HL-60 (cell line): ENCODE data around the gene DOCK6.
A peak's percentile ranks its signal among the peaks of the same experiment; 100 is the strongest.

Experiments used
- DNase-seq, 2 experiments: peaks; one replicate each; pipeline ENCODE4 v3.0.0-alpha.2; 2010 to 2020; ENCODE audit warnings: low read depth in 1 of 2, low spot score in 1 of 2
- H3K27ac ChIP-seq: fragments of 250-450 bp; sonication (Bioruptor Pico); replicated peaks from 2 replicates; pipeline ENCODE4 v1.5.1; 2020; ENCODE audit warnings: mild to moderate bottlenecking, moderate library complexity
- H3K27me3 ChIP-seq: fragments of 250-450 bp; sonication (Bioruptor Pico); 2 replicates; pipeline ENCODE4 v1.5.1; 2021; ENCODE audit warnings: mild to moderate bottlenecking, moderate library complexity; ENCODE audit not compliant: insufficient read depth, poor library complexity, severe bottlenecking
- H3K4me3 ChIP-seq: replicated peaks from 2 replicates; pipeline ENCODE4 v1.5.1; 2011; ENCODE audit warnings: mild to moderate bottlenecking, control low read depth, low read length; ENCODE audit not compliant: insufficient read depth
- CTCF ChIP-seq: IDR thresholded peaks from one replicate; pipeline ENCODE4 v1.5.1; 2011; ENCODE audit warnings: low read length, control low read depth, inconsistent platforms; ENCODE audit not compliant: insufficient read depth
- GABPA ChIP-seq: IDR thresholded peaks from 2 replicates; pipeline ENCODE4 v1.6.1; 2012; ENCODE audit warnings: low read depth
- POLR2AphosphoS5 ChIP-seq: IDR thresholded peaks from 2 replicates; pipeline ENCODE4 v1.6.1; 2012; ENCODE audit warnings: low read depth
- SPI1 ChIP-seq: IDR thresholded peaks from 2 replicates; pipeline ENCODE4 v1.6.1; 2012; ENCODE audit warnings: low read depth, mild to moderate bottlenecking, borderline replicate concordance
- long read RNA-seq: library from polyadenylated mRNA; unstranded; transcript quantifications from one replicate; pipeline ENCODE4 v2.0.0, GENCODE V29; 2020
- TF ChIP-seq, protein P1 (sequence below): IDR thresholded peaks from 2 replicates; pipeline ENCODE4 v1.6.1; 2012; ENCODE audit warnings: low read depth; ENCODE audit not compliant: insufficient replicate concordance

Gene DOCK6, protein sequence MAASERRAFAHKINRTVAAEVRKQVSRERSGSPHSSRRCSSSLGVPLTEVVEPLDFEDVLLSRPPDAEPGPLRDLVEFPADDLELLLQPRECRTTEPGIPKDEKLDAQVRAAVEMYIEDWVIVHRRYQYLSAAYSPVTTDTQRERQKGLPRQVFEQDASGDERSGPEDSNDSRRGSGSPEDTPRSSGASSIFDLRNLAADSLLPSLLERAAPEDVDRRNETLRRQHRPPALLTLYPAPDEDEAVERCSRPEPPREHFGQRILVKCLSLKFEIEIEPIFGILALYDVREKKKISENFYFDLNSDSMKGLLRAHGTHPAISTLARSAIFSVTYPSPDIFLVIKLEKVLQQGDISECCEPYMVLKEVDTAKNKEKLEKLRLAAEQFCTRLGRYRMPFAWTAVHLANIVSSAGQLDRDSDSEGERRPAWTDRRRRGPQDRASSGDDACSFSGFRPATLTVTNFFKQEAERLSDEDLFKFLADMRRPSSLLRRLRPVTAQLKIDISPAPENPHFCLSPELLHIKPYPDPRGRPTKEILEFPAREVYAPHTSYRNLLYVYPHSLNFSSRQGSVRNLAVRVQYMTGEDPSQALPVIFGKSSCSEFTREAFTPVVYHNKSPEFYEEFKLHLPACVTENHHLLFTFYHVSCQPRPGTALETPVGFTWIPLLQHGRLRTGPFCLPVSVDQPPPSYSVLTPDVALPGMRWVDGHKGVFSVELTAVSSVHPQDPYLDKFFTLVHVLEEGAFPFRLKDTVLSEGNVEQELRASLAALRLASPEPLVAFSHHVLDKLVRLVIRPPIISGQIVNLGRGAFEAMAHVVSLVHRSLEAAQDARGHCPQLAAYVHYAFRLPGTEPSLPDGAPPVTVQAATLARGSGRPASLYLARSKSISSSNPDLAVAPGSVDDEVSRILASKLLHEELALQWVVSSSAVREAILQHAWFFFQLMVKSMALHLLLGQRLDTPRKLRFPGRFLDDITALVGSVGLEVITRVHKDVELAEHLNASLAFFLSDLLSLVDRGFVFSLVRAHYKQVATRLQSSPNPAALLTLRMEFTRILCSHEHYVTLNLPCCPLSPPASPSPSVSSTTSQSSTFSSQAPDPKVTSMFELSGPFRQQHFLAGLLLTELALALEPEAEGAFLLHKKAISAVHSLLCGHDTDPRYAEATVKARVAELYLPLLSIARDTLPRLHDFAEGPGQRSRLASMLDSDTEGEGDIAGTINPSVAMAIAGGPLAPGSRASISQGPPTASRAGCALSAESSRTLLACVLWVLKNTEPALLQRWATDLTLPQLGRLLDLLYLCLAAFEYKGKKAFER (N-terminal part only)
- long read RNA-seq, partial matches to known transcripts: 2 of 3 reads
- long read RNA-seq, other reads (novel, unspliced or antisense): 1 of 3 reads

- Histone ChIP-seq H3K27ac (no peak within 1 kb of the TSS), H3K27me3 (peaks cover 46% of the 10 kb centered on the region), H3K4me3 (peak within 1 kb of the TSS; percentile 51)
- no peak for DNase-seq
- TF ChIP-seq GABPA: no peak
- TF ChIP-seq POLR2AphosphoS5: no peak
- TF ChIP-seq, protein P1, sequence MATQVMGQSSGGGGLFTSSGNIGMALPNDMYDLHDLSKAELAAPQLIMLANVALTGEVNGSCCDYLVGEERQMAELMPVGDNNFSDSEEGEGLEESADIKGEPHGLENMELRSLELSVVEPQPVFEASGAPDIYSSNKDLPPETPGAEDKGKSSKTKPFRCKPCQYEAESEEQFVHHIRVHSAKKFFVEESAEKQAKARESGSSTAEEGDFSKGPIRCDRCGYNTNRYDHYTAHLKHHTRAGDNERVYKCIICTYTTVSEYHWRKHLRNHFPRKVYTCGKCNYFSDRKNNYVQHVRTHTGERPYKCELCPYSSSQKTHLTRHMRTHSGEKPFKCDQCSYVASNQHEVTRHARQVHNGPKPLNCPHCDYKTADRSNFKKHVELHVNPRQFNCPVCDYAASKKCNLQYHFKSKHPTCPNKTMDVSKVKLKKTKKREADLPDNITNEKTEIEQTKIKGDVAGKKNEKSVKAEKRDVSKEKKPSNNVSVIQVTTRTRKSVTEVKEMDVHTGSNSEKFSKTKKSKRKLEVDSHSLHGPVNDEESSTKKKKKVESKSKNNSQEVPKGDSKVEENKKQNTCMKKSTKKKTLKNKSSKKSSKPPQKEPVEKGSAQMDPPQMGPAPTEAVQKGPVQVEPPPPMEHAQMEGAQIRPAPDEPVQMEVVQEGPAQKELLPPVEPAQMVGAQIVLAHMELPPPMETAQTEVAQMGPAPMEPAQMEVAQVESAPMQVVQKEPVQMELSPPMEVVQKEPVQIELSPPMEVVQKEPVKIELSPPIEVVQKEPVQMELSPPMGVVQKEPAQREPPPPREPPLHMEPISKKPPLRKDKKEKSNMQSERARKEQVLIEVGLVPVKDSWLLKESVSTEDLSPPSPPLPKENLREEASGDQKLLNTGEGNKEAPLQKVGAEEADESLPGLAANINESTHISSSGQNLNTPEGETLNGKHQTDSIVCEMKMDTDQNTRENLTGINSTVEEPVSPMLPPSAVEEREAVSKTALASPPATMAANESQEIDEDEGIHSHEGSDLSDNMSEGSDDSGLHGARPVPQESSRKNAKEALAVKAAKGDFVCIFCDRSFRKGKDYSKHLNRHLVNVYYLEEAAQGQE: no peak
- no peak for TF ChIP-seq SPI1
- no peak for TF ChIP-seq CTCF
Measured at GRCh38 chr19:11261971-11262839, at the start of gene DOCK6. DOCK6 (minus strand) TSS chr19:11262524; CDS start chr19:11262440, 84 bp downstream.

DNA sequence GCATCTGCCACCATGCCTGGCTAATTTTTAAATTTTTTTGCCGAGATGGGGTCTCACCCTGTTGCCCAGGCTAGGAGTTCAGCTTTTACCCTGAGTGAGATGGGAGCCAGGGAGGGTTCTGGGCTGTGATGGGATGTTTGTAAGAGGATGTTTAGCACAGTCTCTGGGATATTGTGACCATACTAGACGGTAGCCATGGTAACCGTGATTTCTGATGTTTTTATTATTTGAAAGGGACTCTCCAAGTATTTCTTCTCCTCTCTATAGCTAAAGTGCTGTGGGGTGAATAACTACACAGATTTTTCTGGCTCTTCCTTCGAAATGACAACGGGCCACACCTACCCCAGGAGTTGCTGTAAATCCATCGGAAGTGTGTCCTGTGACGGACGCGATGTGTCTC lies 44.0 kb upstream of the DOCK6 start:
- Histone ChIP-seq H3K4me3 (no peak overlapping the region), H3K27ac (no peak overlapping the region), H3K27me3 (no peaks in the 10 kb centered on the region)
- TF ChIP-seq, protein P1: no peak
- TF ChIP-seq CTCF (no peak), GABPA (no peak), POLR2AphosphoS5 (no peak), SPI1 (no peak)
- DNase-seq: no peak

GRCh38 chr19:11304936-11305335 lies 42.6 kb upstream of the DOCK6 start:
- H3K4me3 ChIP-seq: no peak overlapping the region
- TF ChIP-seq SPI1 (no peak), POLR2AphosphoS5 (no peak), GABPA (no peak), CTCF (no peak)
- TF ChIP-seq, protein P1: no peak
- DNase-seq: no peak
- H3K27ac ChIP-seq: no peak overlapping the region
- no peaks in the 10 kb centered on the region for H3K27me3 ChIP-seq
